ENCODE measurements around the gene CDCA5. TPM values are rescaled to one million over a fixed set of nuclear protein-coding genes. Genes with fewer than 3 reads are reported as not detected.

The CDCA5 gene
- total RNA-seq, 1 experiment from 2014 or later: 94.8 TPM

- Histone ChIP-seq H4K5ac (ENCODE audit: insufficient read length, low read depth, low read length) (no peak overlapping the region), H3K79me1 (ENCODE audit: insufficient read depth, low read depth, low read length, poor library complexity, severe bottlenecking) (no peaks in the 10 kb centered on the region), H3K9ac (ENCODE audit: extremely low read depth, insufficient read length, low read length) (no peak overlapping the region), H2AK5ac (ENCODE audit: insufficient read length, low read length) (no peak overlapping the region), H2AFZ (ENCODE audit: low read length) (no peak overlapping the region), H2BK12ac (ENCODE audit: insufficient read length, low read depth, low read length) (no peak overlapping the region), H4K91ac (ENCODE audit: insufficient read length, low read depth, low read length) (no peak overlapping the region), H3K4ac (ENCODE audit: low read depth, low read length) (no peak overlapping the region), H3K23me2 (ENCODE audit: insufficient read length, low read depth, low read length, poor library complexity, severe bottlenecking) (peaks cover 12% of the 10 kb centered on the region), H3K27ac (ENCODE audit: insufficient read length, low read depth, low read length) (no peak overlapping the region), H2BK5ac (ENCODE audit: insufficient read length, low read length) (no peak overlapping the region), H3K79me2 (ENCODE audit: insufficient read depth, low read length) (peaks cover 8% of the 10 kb centered on the region; the same call in 1 of the 2 replicates), H3K14ac (ENCODE audit: insufficient read depth, low read length) (no peak overlapping the region), H3T11ph (ENCODE audit: low read length) (no peak overlapping the region), H2BK15ac (ENCODE audit: low read depth, low read length) (no peak overlapping the region), H3K23ac (ENCODE audit: insufficient read length, low read depth, low read length) (no peak overlapping the region), H3K56ac (ENCODE audit: insufficient read length, low read depth, low read length) (no peak overlapping the region), H2BK20ac (ENCODE audit: low read depth, low read length, poor library complexity, severe bottlenecking) (no peak overlapping the region), H3K4me1 (ENCODE audit: insufficient read depth, low read length) (no peaks in the 10 kb centered on the region), H3K18ac (ENCODE audit: insufficient read length, low read depth, low read length) (no peak overlapping the region), H3K27me3 (ENCODE audit: insufficient read depth, low read length) (no peaks in the 10 kb centered on the region), H4K20me1 (ENCODE audit: control insufficient read depth, insufficient read depth, insufficient read length) (peaks cover 3% of the 10 kb centered on the region), H3K9me3 (ENCODE audit: control insufficient read depth, low read depth, low read length) (no peaks in the 10 kb centered on the region), H2BK120ac (ENCODE audit: low read depth, low read length, poor library complexity, severe bottlenecking) (no peak overlapping the region), H4K8ac (replicated peaks; ENCODE audit: insufficient read length, low read depth, low read length) (no peak overlapping the region), H3K4me2 (ENCODE audit: insufficient read depth, insufficient read length, low read length) (no peak overlapping the region)
- Mint-ChIP-seq H3K27me3 (ENCODE audit: low read depth) (no peaks in the 10 kb centered on the region), H3K36me3 (ENCODE audit: insufficient read depth in 1 of 3, low read depth in 3 of 3) (peaks cover 10 to 51% (median 49%) of the 10 kb centered on the region in 3 experiments), H3K9me3 (no peaks in the 10 kb centered on the region; a peak in 1 of 5 replicates), H3K27ac (0 out of 7 replicates have a peak overlapping the region, but pooled peaks of 1 of the 3 experiments have one; percentile 35), H3K4me3 (no peak overlapping the region), H3K4me1 (peaks cover 14 to 16% of the 10 kb centered on the region in 2 experiments)
- TF ChIP-seq, protein P1, sequence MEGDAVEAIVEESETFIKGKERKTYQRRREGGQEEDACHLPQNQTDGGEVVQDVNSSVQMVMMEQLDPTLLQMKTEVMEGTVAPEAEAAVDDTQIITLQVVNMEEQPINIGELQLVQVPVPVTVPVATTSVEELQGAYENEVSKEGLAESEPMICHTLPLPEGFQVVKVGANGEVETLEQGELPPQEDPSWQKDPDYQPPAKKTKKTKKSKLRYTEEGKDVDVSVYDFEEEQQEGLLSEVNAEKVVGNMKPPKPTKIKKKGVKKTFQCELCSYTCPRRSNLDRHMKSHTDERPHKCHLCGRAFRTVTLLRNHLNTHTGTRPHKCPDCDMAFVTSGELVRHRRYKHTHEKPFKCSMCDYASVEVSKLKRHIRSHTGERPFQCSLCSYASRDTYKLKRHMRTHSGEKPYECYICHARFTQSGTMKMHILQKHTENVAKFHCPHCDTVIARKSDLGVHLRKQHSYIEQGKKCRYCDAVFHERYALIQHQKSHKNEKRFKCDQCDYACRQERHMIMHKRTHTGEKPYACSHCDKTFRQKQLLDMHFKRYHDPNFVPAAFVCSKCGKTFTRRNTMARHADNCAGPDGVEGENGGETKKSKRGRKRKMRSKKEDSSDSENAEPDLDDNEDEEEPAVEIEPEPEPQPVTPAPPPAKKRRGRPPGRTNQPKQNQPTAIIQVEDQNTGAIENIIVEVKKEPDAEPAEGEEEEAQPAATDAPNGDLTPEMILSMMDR (conservative IDR thresholded peaks at IDR 0.05): no peak
- WGBS (ENCODE audit: extremely low coverage, insufficient read length, low lambda C conversion rate): no CpG with 5 or more reads among the region's 9 CpGs
- no peak for DNase-seq
These were observed 3.0 kb upstream of the CDCA5 start for GRCh38 chr11:65086809-65087208.

Measured in H9 (cell line).